MM.1S (cell line): Measurements from ENCODE around the gene ABHD17B.

Experiments used
- DNase-seq: peaks from one replicate; pipeline ENCODE4 v3.0.0-alpha.2; 2015
- H2AFZ ChIP-seq: fragments of 300-600 bp; sonication (generic); 2 replicates; pipeline ENCODE4 v1.6.0; 2016; ENCODE audit warnings: antibody characterized with exemption, low read length
- H3F3A ChIP-seq: fragments of 300-600 bp; sonication (generic); 2 replicates; pipeline ENCODE4 v1.6.1; 2016; ENCODE audit warnings: mild to moderate bottlenecking, antibody characterized with exemption, low read length, moderate library complexity, mixed read lengths; ENCODE audit not compliant: insufficient read depth
- H3K27ac ChIP-seq: fragments of 300-600 bp; sonication (generic); 2 replicates; pipeline ENCODE4 v1.5.1; 2016; ENCODE audit warnings: mild to moderate bottlenecking, low read length
- H3K27me3 ChIP-seq: fragments of 300-600 bp; sonication (generic); replicated peaks from 2 replicates; pipeline ENCODE4 v1.6.0; 2016; ENCODE audit warnings: low read length; ENCODE audit not compliant: insufficient read depth
- H3K36me3 ChIP-seq: fragments of 300-600 bp; sonication (generic); replicated peaks from 2 replicates; pipeline ENCODE4 v1.6.1; 2016; ENCODE audit warnings: mild to moderate bottlenecking, low read length, mixed read lengths; ENCODE audit not compliant: insufficient read depth
- H3K4me1 ChIP-seq: fragments of 300-600 bp; sonication (generic); 2 replicates; pipeline ENCODE4 v1.6.1; 2016; ENCODE audit warnings: low read length, mixed read lengths
- H3K4me2 ChIP-seq: fragments of 300-600 bp; sonication (generic); 2 replicates; pipeline ENCODE4 v1.6.0; 2016; ENCODE audit warnings: low read depth, low read length
- H3K4me3 ChIP-seq: fragments of 300-600 bp; sonication (generic); 2 replicates; pipeline ENCODE4 v1.5.1; 2016; ENCODE audit warnings: low read length, mixed read lengths
- H3K79me2 ChIP-seq: fragments of 300-600 bp; sonication (generic); 2 replicates; pipeline ENCODE4 v1.6.1; 2016; ENCODE audit warnings: mixed run types, low read length, mixed read lengths
- H3K9ac ChIP-seq: fragments of 300-600 bp; sonication (generic); 2 replicates; pipeline ENCODE4 v1.6.1; 2016; ENCODE audit warnings: low read length, mixed read lengths
- H3K9me2 ChIP-seq: fragments of 300-600 bp; sonication (generic); replicated peaks from 2 replicates; pipeline ENCODE4 v1.6.1; 2016; ENCODE audit warnings: mild to moderate bottlenecking, low read length, mixed read lengths; ENCODE audit not compliant: insufficient read depth
- H3K9me3 ChIP-seq: fragments of 300-600 bp; sonication (generic); replicated peaks from 2 replicates; pipeline ENCODE4 v1.6.1; 2016; ENCODE audit warnings: mild to moderate bottlenecking, low read length, mixed read lengths; ENCODE audit not compliant: insufficient read depth
- H4K20me1 ChIP-seq: fragments of 300-600 bp; sonication (generic); 2 replicates; pipeline ENCODE4 v1.6.1; 2016; ENCODE audit warnings: mild to moderate bottlenecking, low read length, moderate library complexity, mixed read lengths; ENCODE audit not compliant: insufficient read depth
- CTCF ChIP-seq: fragments of 300-600 bp; sonication (generic); IDR thresholded peaks from 2 replicates; pipeline ENCODE4 v1.5.1; 2016; ENCODE audit warnings: antibody characterized with exemption, low read length, mixed read lengths
- EZH2 ChIP-seq: fragments of 300-600 bp; sonication (generic); optimal IDR thresholded peaks from 2 replicates; pipeline ENCODE3; 2017; ENCODE audit warnings: low read depth, mild to moderate bottlenecking, antibody characterized with exemption, low read length, mixed read lengths
- EZH2phosphoT487 ChIP-seq: fragments of 300-600 bp; sonication (generic); IDR thresholded peaks from 2 replicates; pipeline ENCODE4 v1.6.1; 2018; ENCODE audit warnings: antibody characterized with exemption, low read length

ABHD17B gene

GRCh38 chr9:71885467-71885866 lies 25.5 kb downstream of the ABHD17B start:
- Histone ChIP-seq H2AFZ (no peak overlapping the region), H3K79me2 (peaks cover 97% of the 10 kb centered on the region), H3F3A (no peaks in the 10 kb centered on the region), H3K27ac (no peak overlapping the region), H3K9me3 (no peaks in the 10 kb centered on the region), H4K20me1 (no peaks in the 10 kb centered on the region), H3K4me2 (no peak overlapping the region), H3K9ac (no peak overlapping the region), H3K27me3 (no peaks in the 10 kb centered on the region), H3K4me1 (peaks cover 3% of the 10 kb centered on the region; the same call in 1 of the 2 replicates), H3K9me2 (no peaks in the 10 kb centered on the region), H3K36me3 (peaks cover 7% of the 10 kb centered on the region; the same call in 1 of the 2 replicates), H3K4me3 (no peak overlapping the region)
- no peak for TF ChIP-seq EZH2
- TF ChIP-seq EZH2phosphoT487: no peak
- DNase-seq: no peak

GRCh38 chr9:71884005-71884404 lies 27.0 kb downstream of the ABHD17B start:
- H2AFZ ChIP-seq: no peak overlapping the region
- no peak for TF ChIP-seq EZH2
- no peak overlapping the region for H3K27ac ChIP-seq
- no peak overlapping the region for H3K9ac ChIP-seq
- no peak overlapping the region for H3K4me3 ChIP-seq
- H3K4me2 ChIP-seq: no peak overlapping the region
- H4K20me1 ChIP-seq: no peaks in the 10 kb centered on the region
- no peaks in the 10 kb centered on the region for H3K9me3 ChIP-seq
- no peaks in the 10 kb centered on the region for H3K9me2 ChIP-seq
- peaks cover 98% of the 10 kb centered on the region for H3K79me2 ChIP-seq
- no peak for DNase-seq
- no peaks in the 10 kb centered on the region for H3F3A ChIP-seq
- peaks cover 3% of the 10 kb centered on the region; the same call in 1 of the 2 replicates for H3K4me1 ChIP-seq
- H3K36me3 ChIP-seq: peaks cover 7% of the 10 kb centered on the region; the same call in 1 of the 2 replicates
- H3K27me3 ChIP-seq: no peaks in the 10 kb centered on the region

- Histone ChIP-seq H3K9ac (no peak overlapping the region), H3K27ac (no peak overlapping the region), H3K9me2 (no peaks in the 10 kb centered on the region), H3K79me2 (peaks cover 99% of the 10 kb centered on the region), H2AFZ (no peak overlapping the region), H3K4me3 (no peak overlapping the region), H3F3A (no peaks in the 10 kb centered on the region), H3K4me2 (no peak overlapping the region), H4K20me1 (no peaks in the 10 kb centered on the region), H3K4me1 (peaks cover 4% of the 10 kb centered on the region), H3K36me3 (peaks cover 8% of the 10 kb centered on the region; the same call in 1 of the 2 replicates), H3K27me3 (no peaks in the 10 kb centered on the region), H3K9me3 (no peaks in the 10 kb centered on the region)
- DNase-seq: no peak
- no peak for TF ChIP-seq EZH2
- no peak for TF ChIP-seq CTCF
- no peak for TF ChIP-seq EZH2phosphoT487
Observed at GRCh38 chr9:71879644-71880174, 31.3 kb downstream of the ABHD17B start.

GRCh38 chr9:71878327-71879274 lies 32.4 kb downstream of the ABHD17B start:
- H3K4me3 ChIP-seq: no peak overlapping the region
- no peak overlapping the region for H3K4me2 ChIP-seq
- H3K9me3 ChIP-seq: no peaks in the 10 kb centered on the region
- peaks cover 8% of the 10 kb centered on the region for H3K4me1 ChIP-seq
- H3F3A ChIP-seq: no peaks in the 10 kb centered on the region
- no peaks in the 10 kb centered on the region for H3K9me2 ChIP-seq
- peaks cover 99% of the 10 kb centered on the region for H3K79me2 ChIP-seq
- H3K9ac ChIP-seq: no peak overlapping the region
- H2AFZ ChIP-seq: no peak overlapping the region
- DNase-seq: no peak
- 0 out of 2 replicates have a peak, but pooled peaks cover 3% of the 10 kb centered on the region for H3K36me3 ChIP-seq
- no peaks in the 10 kb centered on the region for H3K27me3 ChIP-seq
- H3K27ac ChIP-seq: no peak overlapping the region
- TF ChIP-seq CTCF (no peak), EZH2phosphoT487 (no peak), EZH2 (no peak)
- H4K20me1 ChIP-seq: no peaks in the 10 kb centered on the region
